HG03064 (cell line): ENCODE data around the gene RGS17.
"Not testable (repeated sequence)": the region's sequence is repeated elsewhere in the genome, so short reads cannot be mapped to it uniquely, and the experiment has no call there.

ENCODE experiments used
- ATAC-seq: cut with Tn5 transposase; IDR thresholded peaks from one replicate; pipeline ENCODE4 v1.9.1; 2021; ENCODE audit warnings: low read depth; ENCODE audit not compliant: unreplicated experiment

The RGS17 gene

DNA sequence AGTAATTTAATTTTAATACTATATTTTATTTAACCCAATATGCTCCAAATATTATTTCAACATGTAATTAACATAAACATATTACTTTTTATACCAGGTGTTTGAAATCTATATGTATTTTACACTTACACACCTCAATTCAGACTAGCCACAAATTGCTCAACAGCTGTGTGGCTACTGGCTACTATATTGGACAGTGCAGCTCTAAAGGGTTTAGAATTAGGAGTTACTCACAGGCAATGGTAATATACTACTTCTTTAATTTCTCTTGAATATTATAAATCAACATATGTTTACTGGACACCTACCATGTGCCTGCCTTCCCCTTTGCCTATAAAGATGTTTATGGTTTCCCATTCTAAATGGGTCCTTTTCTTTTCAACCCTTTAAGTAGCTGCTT is 130.8 kb downstream of the RGS17 start:
- no peak for ATAC-seq

DNA sequence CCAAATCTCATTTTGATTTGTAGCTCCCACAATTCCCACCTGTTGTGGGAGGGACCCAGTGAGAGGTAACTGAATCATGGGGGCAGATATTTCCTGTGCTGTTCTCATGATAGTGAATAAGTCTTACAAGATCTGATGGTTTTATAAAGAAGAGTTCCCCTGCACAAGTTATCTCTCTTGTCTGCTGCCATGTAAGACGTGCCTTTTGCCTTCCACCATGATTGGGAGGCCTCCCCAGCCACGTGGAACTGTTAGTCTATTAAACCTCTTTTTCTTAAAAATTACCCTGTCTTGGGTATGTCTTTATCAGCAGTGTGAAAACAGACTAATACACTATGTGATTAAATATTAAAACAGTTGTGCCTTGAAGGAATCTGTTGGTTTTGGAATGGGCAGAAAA is 131.5 kb downstream of the RGS17 start:
- not testable (repeated sequence) for ATAC-seq

DNA sequence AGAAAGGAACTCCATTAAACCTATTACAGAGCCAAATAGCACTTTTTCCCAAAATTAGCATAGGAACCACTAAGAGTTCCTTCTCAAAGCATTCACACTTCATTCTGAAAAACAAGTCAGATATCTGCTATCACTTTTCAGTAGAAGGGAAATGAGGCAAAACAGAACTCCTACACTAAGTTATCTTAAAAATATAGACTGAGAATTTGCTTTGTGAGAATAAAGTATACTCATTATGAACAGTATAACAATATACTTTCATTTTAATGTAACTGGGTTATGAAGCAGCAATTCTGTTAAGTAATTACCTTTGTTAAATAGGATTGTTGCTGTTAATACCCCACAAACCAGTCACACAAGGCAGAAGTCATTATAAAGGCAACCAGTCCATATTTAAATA is 137.2 kb downstream of the RGS17 start:
- no peak for ATAC-seq

DNA sequence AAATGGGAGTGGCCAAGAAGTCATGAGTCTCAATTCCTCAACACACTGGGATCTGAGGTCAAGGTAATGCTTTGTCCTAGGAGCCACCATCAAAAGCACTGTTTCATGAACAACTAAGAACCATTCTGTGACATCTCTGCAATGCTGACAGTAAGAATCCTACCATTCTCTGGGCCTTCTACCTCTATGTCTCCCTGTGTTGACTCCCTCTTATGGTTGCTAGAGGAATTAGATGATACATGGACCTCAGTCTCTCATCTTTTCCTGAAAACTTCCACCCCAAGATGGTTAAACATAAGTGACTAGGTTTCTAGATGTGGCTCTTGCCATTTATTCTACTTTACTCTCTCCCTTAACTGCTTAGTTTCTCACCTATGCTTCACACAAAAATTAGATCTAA is 137.7 kb downstream of the RGS17 start:
- no peak for ATAC-seq

DNA sequence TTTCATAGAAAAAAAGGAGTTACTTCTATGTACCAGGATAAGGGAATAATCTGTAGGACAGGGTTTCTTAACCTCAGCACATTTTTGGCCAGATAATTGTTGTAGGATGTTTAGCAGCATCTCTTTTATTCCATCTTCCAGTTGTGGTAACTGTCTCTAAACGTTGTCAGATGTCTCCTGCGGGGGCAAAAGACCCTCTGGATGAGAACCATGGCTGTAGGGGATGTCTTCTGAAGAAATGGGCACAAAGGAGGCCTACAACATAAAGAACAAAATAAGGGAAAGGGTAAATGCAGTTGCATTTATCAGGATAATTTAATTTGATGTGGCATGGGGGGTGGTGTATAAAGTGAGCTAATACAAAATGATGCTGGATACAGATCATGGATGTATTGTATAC is 144.1 kb downstream of the RGS17 start:
- no peak for ATAC-seq

DNA sequence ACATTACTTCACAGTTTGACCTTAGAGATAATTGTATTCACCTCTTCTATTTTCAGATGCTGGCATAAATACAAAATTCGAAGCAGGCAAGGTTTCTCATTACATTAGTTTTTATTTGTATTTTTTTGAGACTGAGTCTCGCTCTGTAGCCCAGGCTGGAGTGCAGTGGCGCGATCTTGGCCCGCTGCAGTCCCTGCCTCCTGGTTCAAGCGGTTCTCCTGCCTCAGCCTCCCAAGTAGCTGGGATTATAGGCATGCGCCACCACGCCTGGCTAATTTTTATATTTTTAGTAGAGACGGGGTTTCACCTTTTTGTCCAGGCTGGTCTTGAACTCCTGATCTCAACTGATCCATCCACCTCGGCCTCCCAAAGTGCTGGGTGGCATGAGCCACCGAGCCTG is 145.8 kb downstream of the RGS17 start:
- ATAC-seq: not testable (repeated sequence)

DNA sequence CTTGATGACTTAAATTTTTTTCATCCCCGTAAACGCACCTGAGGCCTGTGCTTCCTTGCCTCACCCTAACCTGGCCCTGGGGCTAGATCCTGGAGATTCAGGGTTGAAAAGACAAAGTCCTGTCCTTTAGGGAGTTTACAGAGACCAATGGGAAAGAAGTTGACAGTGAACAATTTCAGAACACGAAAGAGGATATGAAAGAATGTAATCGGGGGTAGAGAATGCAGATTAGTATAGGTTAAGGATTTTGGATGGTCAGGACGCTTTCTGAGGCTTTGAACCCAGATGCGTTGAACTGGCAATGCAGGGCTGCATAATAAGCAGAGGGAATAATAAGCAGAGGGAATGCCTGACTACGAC is 146.6 kb downstream of the RGS17 start:
- peak; percentile 31 for ATAC-seq

DNA sequence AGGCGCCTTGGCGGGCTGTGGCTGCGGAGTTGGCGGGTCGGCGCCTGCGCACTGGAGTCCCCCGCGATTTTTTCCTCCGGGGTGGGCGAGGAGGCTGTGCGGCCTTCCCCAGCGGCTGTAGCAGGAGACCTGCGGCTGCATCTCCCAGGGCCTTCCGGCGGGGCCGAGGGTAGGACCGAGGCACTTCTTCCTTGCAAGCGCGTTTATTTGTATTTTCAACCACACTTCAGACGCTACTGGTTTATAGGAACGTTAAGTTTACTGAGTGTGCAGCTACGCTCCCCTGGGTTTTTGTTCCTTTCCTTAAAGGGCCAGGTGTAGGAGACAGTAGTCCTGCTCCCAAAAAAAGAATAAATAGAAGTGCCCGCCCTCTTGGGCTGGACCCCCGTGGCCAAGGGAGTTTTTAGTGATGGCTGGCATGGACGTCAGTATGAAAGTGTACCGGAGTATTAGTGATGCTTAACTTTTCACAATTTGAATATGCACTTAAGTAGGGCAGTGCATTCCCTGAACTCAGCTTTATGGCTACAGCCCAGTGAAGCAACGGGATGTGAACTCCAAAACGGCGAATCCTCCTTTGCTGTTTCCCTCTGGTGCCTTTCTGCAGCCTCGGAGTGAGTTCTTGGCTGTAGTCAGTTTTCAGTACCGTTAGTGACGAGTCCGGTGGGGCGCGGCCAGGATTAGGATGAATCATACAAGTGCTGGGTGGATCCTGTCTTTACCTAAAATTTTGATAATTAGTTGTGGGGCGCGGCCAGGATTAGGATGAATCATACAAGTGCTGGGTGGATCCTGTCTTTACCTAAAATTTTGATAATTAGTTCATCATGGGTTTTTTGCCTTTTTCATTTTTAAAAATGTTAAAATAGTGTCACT is 147.2 kb downstream of the RGS17 start:
- ATAC-seq: peak; percentile 21

DNA sequence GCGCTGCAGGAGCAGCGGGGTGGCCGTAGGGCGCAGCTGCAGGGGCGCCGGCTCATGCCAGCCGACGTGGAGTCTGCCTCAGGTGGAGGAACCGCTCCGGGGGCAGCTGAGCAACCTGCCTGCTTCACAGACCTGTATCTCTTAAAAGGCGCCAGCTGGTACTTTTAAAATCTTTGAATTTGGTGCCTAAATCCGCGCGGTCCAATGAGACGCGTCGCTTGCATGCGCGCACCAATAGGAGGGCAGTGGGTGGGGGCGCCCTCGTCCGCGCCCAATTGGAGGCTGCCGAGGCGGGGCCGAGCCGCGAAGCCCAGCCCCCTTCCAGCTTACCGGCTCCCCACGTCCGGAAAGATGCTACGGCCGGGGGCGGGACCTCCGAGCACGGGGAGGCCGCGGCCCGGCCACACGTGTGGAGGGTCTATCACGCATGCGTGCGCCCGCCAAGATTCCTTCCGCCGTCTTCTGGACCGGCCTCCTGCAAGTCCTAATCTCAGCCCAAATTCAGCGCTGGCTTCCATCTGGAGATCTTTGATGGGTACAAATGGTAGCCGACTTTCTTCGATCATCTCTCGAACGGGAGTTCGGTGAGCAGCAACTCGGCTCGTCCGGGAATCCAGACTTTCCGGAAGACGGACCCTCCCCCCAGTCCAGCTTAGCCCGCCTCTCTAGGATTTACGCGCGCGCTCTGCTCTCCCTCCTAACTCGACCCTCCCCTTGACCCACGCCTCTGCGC is 148.0 kb downstream of the RGS17 start, which contains the start of gene FBXO5:
Gene FBXO5, minus strand, starts transcription at position 138 of the 733 bp plus-strand sequence. Its CDS starts 82 bp downstream, at position 56.
- ATAC-seq: peak; percentile 77

DNA sequence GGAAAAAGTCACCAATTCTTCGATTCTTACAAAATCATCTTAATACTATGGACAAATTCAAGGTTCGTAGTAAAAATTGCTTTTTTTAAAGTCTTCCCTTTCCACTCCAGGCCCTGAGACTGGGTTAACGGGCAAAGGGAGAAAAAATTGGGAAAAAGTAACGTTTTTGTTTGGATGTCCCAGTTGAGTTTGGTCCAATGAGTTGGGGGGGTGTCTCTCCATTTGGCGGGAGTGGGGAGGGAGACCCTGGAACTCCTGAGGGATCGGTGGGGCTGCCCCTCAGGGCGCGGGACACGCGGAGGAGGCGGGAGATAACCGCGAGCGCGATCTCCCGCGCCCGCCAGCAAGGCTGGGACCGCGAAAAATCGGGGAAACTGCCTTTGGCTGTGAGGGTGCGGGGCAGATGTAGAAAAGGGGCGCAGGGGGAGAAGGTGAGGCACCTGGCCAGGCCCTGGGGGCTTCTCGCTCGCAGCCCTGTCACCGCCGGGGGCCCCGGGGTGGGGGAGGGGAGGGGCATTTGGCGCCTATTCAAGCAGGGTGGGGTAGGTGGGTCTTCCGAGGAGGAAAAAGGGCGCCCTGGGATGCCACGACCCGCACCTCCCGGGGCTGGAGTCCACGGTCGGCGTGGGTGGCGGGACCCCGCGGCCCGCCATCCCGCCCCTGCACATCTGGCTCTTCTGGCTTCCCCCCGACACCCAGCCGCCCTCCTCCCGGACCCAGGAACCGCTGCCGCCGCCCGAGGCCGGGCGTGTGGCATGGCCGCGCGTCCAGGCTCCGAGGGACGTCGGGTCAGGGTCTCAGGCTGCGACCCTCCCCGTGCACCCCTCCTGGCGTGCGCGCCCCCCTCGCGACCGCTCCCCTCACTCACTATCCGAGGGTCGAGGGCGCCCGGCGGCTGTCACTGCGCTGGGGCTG is 148.8 kb downstream of the RGS17 start:
- peak; percentile 1 for ATAC-seq

DNA sequence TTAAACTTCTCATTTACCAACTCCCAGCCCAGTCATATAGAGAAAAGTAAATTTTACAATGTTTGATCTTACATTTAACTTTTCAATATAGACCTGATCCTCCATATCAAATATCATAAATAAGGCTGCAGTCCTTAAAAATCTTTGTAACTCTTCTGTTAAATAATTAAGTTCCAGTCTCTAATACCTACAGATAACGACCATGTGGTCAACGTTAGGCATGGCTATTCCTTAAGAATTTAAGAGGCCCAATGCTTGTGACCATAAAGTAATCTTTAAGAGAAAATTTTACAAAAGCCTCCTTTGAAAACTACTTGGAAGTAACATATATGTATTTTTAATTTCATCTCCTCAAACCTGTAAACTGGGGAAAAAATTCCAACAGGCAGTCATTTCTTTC is 149.9 kb downstream of the RGS17 start:
- no peak for ATAC-seq

DNA sequence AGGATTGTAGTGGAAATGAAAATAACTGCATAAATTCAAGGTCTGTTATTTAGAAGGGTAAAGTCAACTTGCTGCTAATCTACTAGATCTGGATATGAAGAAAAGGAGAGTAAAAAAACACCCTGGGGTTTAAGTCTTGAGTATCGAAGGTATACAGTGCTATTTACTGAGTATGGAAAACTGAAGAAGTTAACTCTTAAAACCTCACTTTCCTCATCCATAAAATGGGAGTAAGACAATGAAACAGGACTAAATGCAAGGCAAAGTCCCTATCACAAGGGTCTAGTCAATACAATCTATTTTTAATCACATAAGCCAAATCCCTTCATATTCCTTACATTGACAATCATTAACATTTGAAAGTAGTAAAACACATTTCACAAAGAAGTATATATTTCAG is 150.4 kb downstream of the RGS17 start:
- no peak for ATAC-seq

DNA sequence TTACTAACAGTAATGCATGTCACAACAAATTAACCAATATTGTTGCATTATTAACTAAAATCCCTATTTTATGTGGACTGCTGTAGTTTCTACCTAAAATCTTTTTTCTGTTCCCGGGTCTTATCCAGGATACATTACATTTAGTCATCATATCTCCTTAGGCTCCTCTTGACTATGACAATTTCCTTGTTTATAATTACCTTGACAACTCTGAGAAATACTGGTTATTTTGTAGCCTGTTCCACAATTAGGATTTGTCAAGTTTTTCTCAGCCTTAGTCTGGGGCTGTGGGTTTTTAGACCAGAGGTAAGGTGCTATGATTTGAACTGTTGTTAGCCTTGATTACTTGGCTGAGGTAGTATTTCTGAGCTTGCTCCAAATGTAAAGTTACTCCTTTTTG is 152.0 kb downstream of the RGS17 start:
- ATAC-seq: no peak

DNA sequence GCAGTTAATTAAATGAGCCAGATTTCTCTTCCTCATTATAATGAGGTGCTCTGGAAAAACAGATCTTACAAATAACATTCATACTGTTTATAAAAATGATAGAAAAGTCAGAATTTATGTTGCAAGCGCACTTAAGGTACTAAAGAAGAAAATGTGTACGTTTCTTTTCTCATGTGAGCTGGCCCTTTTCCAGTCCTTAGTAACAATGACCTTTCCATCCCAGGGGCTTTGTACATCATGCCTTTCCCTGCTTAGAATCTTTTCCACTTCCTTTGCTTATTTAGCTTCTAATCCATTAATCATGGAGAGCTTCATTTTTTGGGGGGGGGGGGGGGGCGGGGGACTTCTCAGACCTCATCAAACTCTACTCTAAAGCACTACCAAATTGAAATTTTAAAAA is 153.0 kb downstream of the RGS17 start:
- ATAC-seq: no peak

DNA sequence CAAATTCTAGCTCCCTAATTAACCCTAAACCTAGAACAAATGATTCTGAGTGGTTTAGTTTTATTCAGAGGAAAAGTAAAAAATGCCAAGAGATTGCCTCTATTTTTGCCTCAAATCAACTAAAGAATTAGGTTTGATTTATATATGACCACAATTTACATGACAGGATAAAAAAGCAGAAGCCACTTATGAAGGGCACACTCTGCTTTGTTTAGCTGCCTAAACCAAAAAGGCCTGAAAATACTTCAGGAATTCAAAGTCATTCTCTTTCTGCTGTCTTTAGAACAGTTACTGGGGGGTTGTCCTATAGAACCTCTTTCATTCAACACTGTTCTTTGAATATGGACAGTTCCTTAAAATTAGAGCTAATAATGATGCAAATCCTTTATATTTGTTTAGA is 153.5 kb downstream of the RGS17 start:
- no peak for ATAC-seq

DNA sequence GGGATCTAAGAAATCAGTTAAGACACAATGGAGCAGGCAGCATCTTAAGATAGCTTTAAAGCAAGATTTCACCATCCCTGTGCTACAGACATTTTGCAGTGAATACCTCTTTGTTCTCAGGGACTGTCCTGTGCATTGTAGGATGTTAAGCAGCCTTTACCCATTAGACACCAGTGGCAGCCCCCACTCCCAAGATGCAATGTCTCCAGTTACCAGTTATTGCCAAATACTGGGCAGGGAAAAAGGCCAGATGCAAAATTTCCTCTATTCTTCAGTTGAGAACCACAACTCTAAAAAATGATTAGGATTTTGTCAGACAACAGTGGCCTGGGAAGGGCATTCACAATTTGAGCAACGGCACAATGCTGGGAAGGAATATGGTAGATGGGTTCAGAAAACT is 154.3 kb downstream of the RGS17 start:
- ATAC-seq: no peak

DNA sequence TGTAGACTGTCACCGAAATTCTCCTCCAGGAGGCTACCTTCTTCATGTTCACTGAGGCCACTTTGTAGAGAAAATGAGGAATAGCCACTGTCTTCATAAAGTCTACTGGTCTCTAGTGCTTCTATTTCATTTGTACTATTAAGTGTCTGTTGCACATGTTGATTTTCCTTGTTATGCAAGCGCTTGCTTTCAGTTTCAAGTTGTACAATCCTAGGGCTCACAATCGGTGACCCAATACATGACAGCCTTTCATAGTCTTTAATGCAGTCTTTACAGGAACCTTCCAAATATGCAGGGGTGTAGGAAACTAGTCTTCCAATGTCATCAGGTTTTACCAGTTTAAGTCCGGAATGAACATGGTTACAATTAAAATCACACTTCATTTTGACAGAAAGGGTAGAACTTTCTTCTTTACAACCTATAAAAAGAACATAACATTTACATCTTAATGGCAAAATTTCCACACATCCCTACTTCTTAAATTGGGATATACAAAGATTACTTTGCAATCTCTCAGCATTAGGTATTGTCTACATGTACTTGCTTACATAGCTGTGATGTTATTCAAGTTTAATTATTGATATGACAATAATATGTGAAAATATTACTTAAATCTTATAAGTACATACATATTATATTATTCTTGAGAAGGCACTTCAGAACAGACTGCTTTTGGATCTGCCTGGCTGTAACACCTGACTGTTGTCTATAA is 155.7 kb downstream of the RGS17 start:
- ATAC-seq: no peak

DNA sequence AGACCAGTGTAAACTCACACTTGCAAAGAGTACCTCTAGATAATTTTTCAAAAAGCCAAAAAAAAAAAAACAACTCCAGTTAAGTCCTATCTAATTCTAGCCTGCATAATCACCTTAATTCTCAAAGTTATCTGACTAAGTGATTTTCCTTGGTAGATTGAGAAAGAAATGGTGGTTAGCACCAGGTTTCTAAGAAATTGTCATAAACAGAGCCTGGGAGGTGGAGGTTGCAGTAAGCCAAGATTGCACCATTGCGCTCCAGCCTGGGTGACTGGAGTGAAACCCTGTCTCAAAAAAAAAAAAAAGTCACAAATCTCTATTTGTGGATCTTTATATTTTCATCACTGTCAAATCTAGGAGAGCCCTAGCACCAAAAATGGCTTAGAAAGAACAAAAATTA is 157.2 kb downstream of the RGS17 start:
- ATAC-seq: no peak

DNA sequence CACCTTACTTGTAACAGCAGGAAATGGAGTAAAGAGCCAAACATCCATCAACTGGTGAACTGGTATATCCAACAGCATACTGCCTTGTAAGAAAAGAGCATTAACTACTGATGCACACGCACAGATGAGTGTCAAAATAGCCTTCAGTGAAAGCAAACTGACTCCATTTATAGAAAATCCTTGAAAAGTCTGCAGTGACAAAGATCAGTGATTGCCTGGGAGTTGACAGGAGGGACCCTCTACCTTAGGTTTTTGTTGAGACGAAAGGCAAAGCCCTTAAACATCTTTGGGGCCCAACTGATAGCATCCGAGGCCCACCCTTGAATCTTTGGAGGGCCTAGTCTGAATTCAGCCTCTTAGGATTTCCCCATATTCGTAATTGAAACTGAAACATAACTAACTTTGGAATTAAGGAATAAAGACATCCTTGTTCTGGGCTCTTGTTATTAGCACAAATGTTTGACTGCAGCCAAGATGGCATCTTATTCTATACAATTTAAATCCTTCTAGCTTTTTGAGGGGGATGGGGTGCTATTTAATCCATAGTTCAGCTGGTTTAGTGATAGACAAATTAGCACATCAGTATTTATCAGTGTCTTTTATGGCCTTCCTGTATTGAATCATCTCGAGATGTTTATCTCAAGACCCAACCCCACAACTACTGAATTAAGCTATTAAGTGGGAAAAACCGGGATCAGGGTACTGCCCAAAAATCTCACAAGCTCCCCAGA is 161.2 kb downstream of the RGS17 start:
- no peak for ATAC-seq
